Kidney capillary endothelial cell (primary cell): ENCODE results near the gene AUNIP.

Source experiments
- DNase-seq: peaks from one replicate; pipeline ENCODE4 v3.0.0-alpha.2; 2018; ENCODE audit warnings: low spot score

AUNIP gene

GRCh38 chr1:25828491-25828890, 30.8 kb downstream of the AUNIP start:
- DNase-seq, result no peak

GRCh38 chr1:25826571-25826970, 32.7 kb downstream of the AUNIP start:
- DNase-seq, result no peak

GRCh38 chr1:25825605-25826004, 33.7 kb downstream of the AUNIP start:
- no peak for DNase-seq

- DNase-seq, result no peak
Measured at GRCh38 chr1:25821630-25822091, 37.6 kb downstream of the AUNIP start.

GRCh38 chr1:25821112-25821476, 38.2 kb downstream of the AUNIP start:
- no peak for DNase-seq

GRCh38 chr1:25820247-25821111, 38.8 kb downstream of the AUNIP start:
- DNase-seq, result peak; percentile 26

GRCh38 chr1:25819491-25820246, 39.6 kb downstream of the AUNIP start, which contains the start of gene MTFR1L:
Gene MTFR1L (plus strand): TSS chr1:25819954. CDS start chr1:25823105, 3,151 bp downstream.
- peak; percentile 35 for DNase-seq

GRCh38 chr1:25818569-25818968, 40.7 kb downstream of the AUNIP start:
- no peak for DNase-seq

GRCh38 chr1:25817840-25818501, 41.3 kb downstream of the AUNIP start:
- DNase-seq, result no peak

GRCh38 chr1:25816112-25816718, 43.0 kb downstream of the AUNIP start:
- DNase-seq, result no peak

GRCh38 chr1:25815208-25816111, 43.8 kb downstream of the AUNIP start:
- DNase-seq, result no peak

- DNase-seq, result no peak
Measured at GRCh38 chr1:25814549-25815087, 44.6 kb downstream of the AUNIP start.

GRCh38 chr1:25813734-25814471, 45.4 kb downstream of the AUNIP start:
- no peak for DNase-seq

GRCh38 chr1:25813071-25813733, 46.1 kb downstream of the AUNIP start:
- no peak for DNase-seq

- no peak for DNase-seq
Measured at GRCh38 chr1:25811384-25812082, 47.7 kb downstream of the AUNIP start.

- peak; percentile 56 for DNase-seq
Measured at GRCh38 chr1:25810341-25811299, 48.6 kb downstream of the AUNIP start.

GRCh38 chr1:25809929-25810328, 49.3 kb downstream of the AUNIP start:
- no peak for DNase-seq
